Gastrocnemius medialis (tissue), 4 donors: Measurements from ENCODE around the gene COX17. TPM values are rescaled to one million over a fixed set of nuclear protein-coding genes. Genes with fewer than 3 reads are reported as not detected.

Experiments used
- ATAC-seq, 2 donors: fragments of 150-250 bp; one replicate each; pipeline ENCODE4 v1.9.1; 2016
- DNase-seq, 2 donors: peaks; one replicate each; pipeline ENCODE4 v3.0.0-alpha.2; 2019
- H3K27ac ChIP-seq, 4 donors: fragments of 200-600 bp; sonication (generic); 1 replicate in 1 of 4; 2 replicates in 3 of 4; pipeline ENCODE4 v1.5.1; 2016 to 2018; ENCODE audit warnings: mild to moderate bottlenecking in 2 of 4, moderate library complexity in 1 of 4
- H3K27me3 ChIP-seq, 3 donors: fragments of 200-600 bp; sonication (generic) in 2 of 3; 1 replicate in 1 of 3; 2 replicates in 2 of 3; pipeline versions ENCODE4 v1.5.1 to v1.6.0; 2016 to 2019; ENCODE audit warnings: mild to moderate bottlenecking in 1 of 3, moderate library complexity in 1 of 3
- H3K36me3 ChIP-seq, 2 donors: fragments of 200-600 bp; sonication (generic) in 1 of 2; one replicate each; pipeline ENCODE4 v1.5.1; 2017 to 2018
- H3K4me1 ChIP-seq, 2 donors: fragments of 200-600 bp; sonication (generic) in 1 of 2; one replicate each; pipeline ENCODE4 v1.5.1; 2016 to 2017; ENCODE audit warnings: mild to moderate bottlenecking in 2 of 2
- H3K4me3 ChIP-seq, 4 donors: fragments of 200-600 bp; sonication (generic) in 3 of 4; 1 replicate in 1 of 4; 2 replicates in 3 of 4; pipeline ENCODE4 v1.5.1; 2016 to 2019; ENCODE audit warnings: mild to moderate bottlenecking in 2 of 4
- H3K9me3 ChIP-seq, 3 donors: fragments of 200-600 bp; sonication (generic) in 2 of 3; 1 replicate in 1 of 3; 2 replicates in 2 of 3; pipeline ENCODE4 v1.5.1; 2016 to 2019
- POLR2A ChIP-seq, 2 donors: fragments of 450-650 bp; IDR thresholded peaks; one replicate each; pipeline ENCODE4 v1.6.1; 2017; ENCODE audit warnings: antibody characterized with exemption in 2 of 2, mild to moderate bottlenecking in 2 of 2, moderate library complexity in 2 of 2
- in situ Hi-C, 4 donors: fragments of 200-750 bp; cut with MboI; loops; one replicate each; pipeline versions ENCODE4 v1.15.0 to v1.8.0; 2017; ENCODE audit warnings: low sequenced_read_pairs in 4 of 4
- intact Hi-C: fragments of 100-400 bp; cut with DNase I; formaldehyde crosslinking; loops from one replicate; pipeline ENCODE4 v1.15.1; 2023; ENCODE audit warnings: low total_unique reads
- total RNA-seq, 4 donors: library from RNA; depleted of rRNA; stranded (reverse); fragments of >200 nt; gene quantifications; one replicate each; pipeline versions ENCODE4 v1.1.0 to v1.2.3, GENCODE V29; 2016
- TF ChIP-seq, protein P1 (sequence below), 5 experiments: fragments of 450-650 bp in 3 of 5; fragments of 200-600 bp in 2 of 5; sonication (generic) in 2 of 5; IDR thresholded peaks in 4 of 5; conservative IDR thresholded peaks in 1 of 5; 1 replicate in 4 of 5; 2 replicates in 1 of 5; pipeline ENCODE4 v1.5.1; 2016 to 2019; ENCODE audit warnings: antibody characterized with exemption in 5 of 5, mild to moderate bottlenecking in 3 of 5, moderate library complexity in 3 of 5

COX17 gene
- total RNA-seq, 4 donors from 2014 or later = 63.4 to 146 (median 87.5) TPM

DNA sequence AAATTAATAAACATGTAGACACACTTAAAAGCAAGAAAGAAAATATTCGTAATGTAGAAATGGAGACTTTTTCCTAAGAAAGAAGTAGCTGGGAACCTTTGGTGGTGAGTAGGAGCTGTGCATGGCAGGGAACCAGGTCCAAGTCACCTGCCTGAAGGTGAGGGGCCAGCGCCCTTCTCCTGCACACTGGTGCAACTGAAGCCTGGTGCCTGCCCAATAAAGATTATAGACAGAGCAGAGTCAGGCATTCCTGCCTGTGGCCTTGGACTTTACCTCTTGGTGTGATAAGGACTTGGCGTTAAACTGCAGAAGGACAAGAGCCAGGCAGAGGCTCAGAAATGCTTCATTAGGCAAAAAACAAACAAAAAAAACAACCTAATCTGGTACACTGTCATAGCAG is 39.8 kb upstream of the COX17 start:
- in situ Hi-C loops (no loop called here), intact Hi-C loops (no loop called here)
- Histone ChIP-seq H3K4me3 (no peak overlapping the region), H3K27ac (no peak overlapping the region), H3K4me1 (no peaks in the 10 kb centered on the region), H3K36me3 (no peaks in the 10 kb centered on the region), H3K27me3 (no peaks in the 10 kb centered on the region), H3K9me3 (no peaks in the 10 kb centered on the region)
- DNase-seq (no peak), ATAC-seq (no peak)
- TF ChIP-seq POLR2A (IDR thresholded peaks at IDR 0.05) = no peak
- TF ChIP-seq, protein P1, sequence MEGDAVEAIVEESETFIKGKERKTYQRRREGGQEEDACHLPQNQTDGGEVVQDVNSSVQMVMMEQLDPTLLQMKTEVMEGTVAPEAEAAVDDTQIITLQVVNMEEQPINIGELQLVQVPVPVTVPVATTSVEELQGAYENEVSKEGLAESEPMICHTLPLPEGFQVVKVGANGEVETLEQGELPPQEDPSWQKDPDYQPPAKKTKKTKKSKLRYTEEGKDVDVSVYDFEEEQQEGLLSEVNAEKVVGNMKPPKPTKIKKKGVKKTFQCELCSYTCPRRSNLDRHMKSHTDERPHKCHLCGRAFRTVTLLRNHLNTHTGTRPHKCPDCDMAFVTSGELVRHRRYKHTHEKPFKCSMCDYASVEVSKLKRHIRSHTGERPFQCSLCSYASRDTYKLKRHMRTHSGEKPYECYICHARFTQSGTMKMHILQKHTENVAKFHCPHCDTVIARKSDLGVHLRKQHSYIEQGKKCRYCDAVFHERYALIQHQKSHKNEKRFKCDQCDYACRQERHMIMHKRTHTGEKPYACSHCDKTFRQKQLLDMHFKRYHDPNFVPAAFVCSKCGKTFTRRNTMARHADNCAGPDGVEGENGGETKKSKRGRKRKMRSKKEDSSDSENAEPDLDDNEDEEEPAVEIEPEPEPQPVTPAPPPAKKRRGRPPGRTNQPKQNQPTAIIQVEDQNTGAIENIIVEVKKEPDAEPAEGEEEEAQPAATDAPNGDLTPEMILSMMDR (IDR thresholded peaks at IDR 0.05 in 4 of 5, conservative IDR thresholded peaks at IDR 0.05 in 1 of 5) = no peak

DNA sequence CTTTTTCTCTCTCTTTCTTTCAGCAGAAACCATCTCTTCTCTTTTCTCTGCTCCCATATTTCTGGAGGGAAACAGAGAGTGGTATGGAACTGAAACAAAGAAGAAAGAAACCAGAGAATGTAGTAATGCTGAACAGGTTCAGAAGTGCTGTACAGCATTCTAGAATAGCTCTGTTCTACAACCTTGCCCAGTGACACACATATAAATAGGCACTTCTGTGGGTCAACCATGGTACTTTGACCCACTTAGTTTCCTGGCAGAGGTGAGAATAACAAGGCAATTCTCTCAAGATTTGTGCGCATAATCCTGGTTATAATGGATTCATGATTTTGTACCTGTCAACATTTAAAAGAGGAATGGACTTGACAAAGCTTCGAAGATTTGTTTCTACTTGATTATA is 37.9 kb upstream of the COX17 start:
- intact Hi-C loops (no loop called here), in situ Hi-C loops (no loop called here)
- TF ChIP-seq, protein P1 (IDR thresholded peaks at IDR 0.05 in 4 of 5, conservative IDR thresholded peaks at IDR 0.05 in 1 of 5) = no peak
- TF ChIP-seq POLR2A (IDR thresholded peaks at IDR 0.05) = no peak
- DNase-seq (no peak), ATAC-seq (no peak)
- Histone ChIP-seq H3K27ac (no peak overlapping the region), H3K9me3 (no peaks in the 10 kb centered on the region), H3K36me3 (no peaks in the 10 kb centered on the region), H3K27me3 (no peaks in the 10 kb centered on the region), H3K4me1 (no peaks in the 10 kb centered on the region), H3K4me3 (no peak overlapping the region)

DNA sequence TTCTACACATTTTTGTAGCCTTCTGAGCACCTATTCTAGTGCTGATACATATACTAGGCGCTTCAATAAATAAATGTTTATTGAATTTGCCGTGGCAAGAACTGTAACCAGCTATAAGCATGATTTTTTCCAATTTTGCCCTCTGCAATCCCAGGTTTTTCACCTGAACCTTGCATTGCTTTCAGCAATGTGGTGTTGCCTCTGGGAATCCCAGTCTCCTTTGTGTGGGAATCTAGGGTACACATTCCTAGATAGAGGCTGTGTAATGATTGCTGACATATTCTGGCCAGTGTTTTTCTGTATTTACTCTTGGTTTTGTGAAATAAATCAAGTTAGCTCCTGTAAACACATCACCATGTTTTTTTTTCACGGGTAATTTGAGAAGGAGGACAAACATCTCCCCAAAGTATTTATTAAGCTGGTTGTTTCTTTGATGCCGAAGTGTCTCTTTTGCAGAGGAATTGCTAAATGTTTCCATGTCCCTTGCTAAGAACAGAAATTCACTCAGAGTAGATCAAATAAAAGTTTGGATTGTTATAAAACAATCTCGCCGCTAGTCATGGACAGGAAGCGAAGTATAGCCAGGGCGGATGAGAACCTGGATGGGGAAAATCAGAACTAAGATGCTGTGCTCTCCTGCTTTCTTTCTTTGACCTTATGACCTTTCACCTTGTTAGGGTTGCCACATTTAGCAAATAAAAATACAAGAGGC is 26.8 kb upstream of the COX17 start:
- Histone ChIP-seq H3K4me1 (peaks cover 0 to 8% of the 10 kb centered on the region in 2 donors), H3K27me3 (no peaks in the 10 kb centered on the region), H3K36me3 (no peaks in the 10 kb centered on the region), H3K4me3 (peak overlapping the region in 2 of 4 donors; percentile 58 to 62), H3K27ac (no peak overlapping the region), H3K9me3 (no peaks in the 10 kb centered on the region)
- ATAC-seq = no peak
- no peak for TF ChIP-seq POLR2A (IDR thresholded peaks at IDR 0.05)
- TF ChIP-seq, protein P1 (IDR thresholded peaks at IDR 0.05 in 4 of 5, conservative IDR thresholded peaks at IDR 0.05 in 1 of 5) = no peak
- intact Hi-C loops (loop anchor here (2.0 to 10.0 kb wide), 2 partner anchors 27 to 391 kb away; partner anchors contain the start of genes COX17 and GSK3B), in situ Hi-C loops (no loop called here)
- DNase-seq = no peak

DNA sequence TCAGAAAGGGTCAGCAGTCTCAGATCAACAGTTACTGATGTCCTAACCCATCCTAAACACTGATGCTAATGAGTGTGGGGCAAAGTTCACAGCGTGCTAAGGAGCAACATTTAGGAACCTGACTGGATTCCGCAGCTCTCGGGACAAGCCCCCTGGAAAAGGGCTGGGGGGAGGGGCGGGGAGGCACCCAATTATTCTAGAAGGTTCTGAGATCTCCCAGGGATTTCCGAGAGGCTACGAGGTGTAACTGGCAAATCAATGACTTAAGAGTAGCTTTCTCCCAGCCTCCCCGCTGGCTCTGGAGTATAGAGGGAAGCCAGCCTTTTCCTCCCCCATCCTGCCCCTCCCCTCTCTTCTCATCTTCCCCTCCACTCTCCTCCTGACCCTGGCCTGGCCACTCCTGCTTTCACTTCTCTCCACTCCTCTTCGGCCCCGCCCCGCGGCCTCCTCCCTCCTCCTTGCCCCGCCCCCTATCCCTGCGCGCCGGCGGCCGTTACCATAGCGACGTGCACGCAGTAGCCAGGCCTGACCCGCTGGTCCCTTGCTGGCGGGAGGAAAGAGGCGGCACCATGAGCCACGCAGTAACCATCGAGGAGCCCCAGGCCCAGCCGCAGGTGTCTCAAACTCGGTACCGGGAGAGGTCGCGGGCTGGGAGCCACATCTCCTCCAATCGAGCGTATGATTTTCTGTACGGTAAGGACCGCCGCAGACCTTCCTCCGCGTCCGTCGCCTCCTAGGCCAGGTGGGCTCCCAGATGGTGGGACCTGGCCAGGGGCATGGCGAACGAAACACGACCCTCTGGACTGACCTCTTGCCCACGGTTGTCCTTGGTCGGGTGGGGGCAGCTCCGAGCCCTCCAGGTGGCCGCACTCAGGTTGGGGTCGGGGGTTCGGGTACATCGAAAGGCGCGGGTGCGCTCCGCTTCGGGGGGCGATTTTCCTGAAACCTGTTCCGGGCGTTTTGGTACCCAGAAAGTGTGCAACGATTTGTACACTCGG is 25.6 kb upstream of the COX17 start, which contains the start of gene CFAP91:
Gene CFAP91, plus strand, starts transcription at position 493 of the 998 bp plus-strand sequence. Its CDS starts 77 bp downstream, at position 570.
- Histone ChIP-seq H3K4me1 (peaks cover 0 to 8% of the 10 kb centered on the region in 2 donors), H3K4me3 (peak within 1 kb of the TSS; percentile 54 to 74 (median 60)), H3K27ac (peak within 1 kb of the TSS in 2 of 4 donors; percentile 16 to 48), H3K9me3 (no peaks in the 10 kb centered on the region), H3K36me3 (no peaks in the 10 kb centered on the region), H3K27me3 (no peaks in the 10 kb centered on the region)
- ATAC-seq (peak; percentile 97 to 98), DNase-seq (peak; percentile 88 to 93)
- intact Hi-C loops = loop anchor here (2.0 to 10.0 kb wide), 2 partner anchors 26 to 392 kb away; partner anchors contain the start of genes COX17 and GSK3B
- TF ChIP-seq, protein P1 (IDR thresholded peaks at IDR 0.05 in 4 of 5, conservative IDR thresholded peaks at IDR 0.05 in 1 of 5) = no peak
- in situ Hi-C loops = no loop called here
